CD4-positive, alpha-beta T cell treated with Interleukin-4 for 4 hours (primary cell): ENCODE measurements around the gene TLR6.

Source experiments
- DNase-seq: peaks from one replicate; pipeline ENCODE4 v3.0.0-alpha.2; 2020

TLR6 gene

GRCh38 chr4:38868059-38868960, 11.7 kb upstream of the TLR6 start:
- no peak for DNase-seq

- no peak for DNase-seq
Observed at GRCh38 chr4:38867478-38868058, 11.0 kb upstream of the TLR6 start, which contains the start of gene FAM114A1. Gene FAM114A1 (plus strand): TSS chr4:38867806. CDS start chr4:38878079, 10,273 bp downstream.

GRCh38 chr4:38866973-38867477, 10.4 kb upstream of the TLR6 start:
- no peak for DNase-seq

- no peak for DNase-seq
Observed at GRCh38 chr4:38865445-38865844, 8.8 kb upstream of the TLR6 start.

DNA sequence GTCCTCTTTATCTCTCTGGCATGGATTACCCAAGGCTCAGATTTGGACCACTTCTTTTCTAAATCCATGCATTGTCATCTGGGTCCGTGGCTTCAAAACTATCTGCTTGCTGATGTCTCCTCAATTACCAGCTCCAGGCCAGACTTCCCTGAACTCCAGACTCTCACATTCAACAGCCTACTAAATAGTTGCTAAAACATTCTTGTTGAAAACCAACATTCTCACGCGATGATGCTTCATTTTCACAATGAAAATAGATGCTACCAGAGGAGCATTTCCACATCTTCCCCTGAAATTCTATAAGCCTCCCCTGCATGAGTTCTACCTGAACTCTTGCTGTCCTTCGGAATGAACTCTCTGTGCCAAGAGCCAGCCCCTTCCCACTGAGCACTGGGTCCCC, 5.2 kb upstream of the TLR6 start:
- DNase-seq, result no peak

DNA sequence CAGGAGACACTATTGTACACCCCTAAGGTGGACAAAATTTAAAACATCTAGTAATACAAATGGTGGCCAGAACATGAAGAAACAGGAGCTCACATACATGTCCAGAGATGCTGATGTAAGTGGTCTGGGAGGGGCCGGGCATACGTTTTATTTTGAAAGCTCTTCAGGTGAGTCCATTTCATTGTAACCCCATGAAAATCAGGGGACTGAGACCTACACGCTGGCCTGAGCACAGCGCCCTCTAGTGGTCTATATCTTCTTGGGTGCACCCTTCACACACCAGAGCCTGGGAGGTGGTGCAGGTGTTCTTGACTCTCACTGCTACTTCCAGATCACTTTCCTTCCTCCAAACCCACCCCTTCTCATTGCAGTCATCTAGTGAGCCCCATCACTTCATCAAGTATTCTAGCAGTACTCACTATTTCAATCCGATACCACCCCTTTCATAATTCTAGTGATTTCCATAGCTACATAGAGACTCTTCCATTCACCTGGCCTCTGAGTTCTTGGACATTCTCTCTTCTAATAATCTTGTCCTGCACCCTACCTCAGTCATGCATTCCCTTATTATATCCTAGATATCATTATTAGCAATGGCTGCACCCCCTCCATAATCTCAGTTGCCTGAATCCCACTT, 4.3 kb upstream of the TLR6 start:
- DNase-seq, result peak; percentile 61

GRCh38 chr4:38859501-38859900, 2.9 kb upstream of the TLR6 start:
- DNase-seq, result no peak

DNA sequence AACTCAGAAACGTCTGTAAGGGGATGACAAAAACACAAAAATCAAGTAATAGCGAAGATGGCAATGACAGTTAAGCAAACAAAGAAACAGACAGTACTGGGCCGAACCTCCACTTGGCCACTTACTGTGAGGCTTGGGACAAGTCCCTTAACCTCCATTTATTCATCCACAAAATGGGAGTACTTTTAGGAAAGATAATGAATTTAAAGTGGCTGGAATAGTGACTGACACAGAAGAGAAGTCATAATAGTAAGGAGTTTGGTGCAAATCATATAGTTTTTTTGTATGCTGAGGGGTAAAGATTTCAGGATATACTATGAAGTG, 1.4 kb upstream of the TLR6 start:
- no peak for DNase-seq

- DNase-seq, result peak; percentile 58
Observed at GRCh38 chr4:38857354-38858096, 908 bp upstream of the TLR6 start.

GRCh38 chr4:38856046-38856445, 571 bp downstream of the TLR6 start:
- DNase-seq, result peak; percentile 7

GRCh38 chr4:38855466-38855865, 1.2 kb downstream of the TLR6 start:
- DNase-seq, result no peak

- no peak for DNase-seq
Observed at GRCh38 chr4:38846015-38846414, 10.6 kb downstream of the TLR6 start.

DNA sequence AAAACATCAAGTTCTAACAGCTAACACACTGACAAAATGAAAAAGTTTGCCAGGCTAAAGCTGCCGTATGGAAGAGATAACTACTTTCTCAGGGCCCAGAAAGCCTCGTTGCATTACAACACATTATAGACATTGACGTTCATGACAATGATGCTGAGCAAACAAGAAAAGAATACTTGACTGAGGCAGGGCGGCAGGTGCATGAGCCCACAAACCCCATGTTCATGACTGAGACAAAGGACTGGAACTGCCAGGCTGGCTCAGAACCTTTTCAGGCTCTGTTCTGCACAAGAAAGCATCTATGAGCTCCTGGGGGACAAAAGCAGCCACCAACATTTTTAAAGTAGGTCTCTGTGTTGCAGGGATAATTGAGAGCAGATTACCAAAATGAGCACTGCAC, 13.6 kb downstream of the TLR6 start:
- no peak for DNase-seq

DNA sequence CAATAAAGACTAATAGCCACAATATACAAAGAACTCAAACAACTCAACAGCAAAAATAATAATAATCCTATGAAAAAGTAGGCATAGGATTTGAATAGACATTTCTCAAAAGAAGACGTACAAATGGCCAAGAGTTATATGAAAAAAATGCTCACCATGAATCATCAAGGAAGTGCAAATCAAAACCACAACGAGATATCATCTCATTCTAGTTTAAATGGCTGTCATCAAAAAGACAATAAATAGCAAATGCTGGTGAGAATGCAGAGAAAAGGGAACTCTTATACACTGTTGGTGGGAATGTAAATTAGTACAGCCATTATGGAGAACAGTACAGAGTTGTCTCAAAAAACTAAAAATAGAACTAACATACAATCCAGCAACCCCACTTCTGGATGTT, 18.8 kb downstream of the TLR6 start:
- peak; percentile 58 for DNase-seq

DNA sequence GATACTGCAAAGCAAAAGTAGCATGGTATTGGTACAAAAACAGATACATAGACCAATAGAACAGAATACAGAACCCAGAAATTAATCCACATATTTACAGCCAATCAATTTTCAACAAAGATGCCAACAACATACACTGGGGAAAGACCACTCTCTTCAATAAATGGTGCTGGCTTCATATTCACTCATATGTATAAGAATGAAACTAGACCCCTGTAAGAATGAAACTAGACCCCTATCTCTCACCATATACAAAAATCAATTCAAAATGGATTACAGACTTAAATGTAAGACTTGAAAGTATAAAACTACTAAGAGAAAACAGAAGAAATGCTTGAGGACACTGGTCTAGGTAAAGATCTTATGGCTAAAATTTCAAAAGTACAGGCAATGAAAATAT, 19.3 kb downstream of the TLR6 start:
- no peak for DNase-seq

DNA sequence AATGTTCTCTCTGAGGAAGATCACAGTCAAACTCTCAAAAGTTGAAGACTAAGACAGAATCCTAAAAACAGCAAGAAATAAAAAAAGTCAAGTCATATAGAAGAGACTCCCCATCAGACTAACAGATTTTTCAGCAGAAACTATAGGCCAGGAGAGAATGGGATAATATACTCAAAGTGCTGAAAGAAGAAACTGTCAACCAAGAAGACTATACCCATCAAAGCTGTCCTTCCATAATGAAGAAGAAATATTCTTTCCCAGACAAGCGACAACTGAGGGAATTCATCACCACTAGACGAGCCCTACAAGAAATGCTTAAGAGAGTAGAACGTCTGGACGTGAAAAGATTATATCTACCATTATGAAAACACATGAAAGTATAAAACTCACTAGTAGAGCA, 22.0 kb downstream of the TLR6 start:
- DNase-seq, result no peak

DNA sequence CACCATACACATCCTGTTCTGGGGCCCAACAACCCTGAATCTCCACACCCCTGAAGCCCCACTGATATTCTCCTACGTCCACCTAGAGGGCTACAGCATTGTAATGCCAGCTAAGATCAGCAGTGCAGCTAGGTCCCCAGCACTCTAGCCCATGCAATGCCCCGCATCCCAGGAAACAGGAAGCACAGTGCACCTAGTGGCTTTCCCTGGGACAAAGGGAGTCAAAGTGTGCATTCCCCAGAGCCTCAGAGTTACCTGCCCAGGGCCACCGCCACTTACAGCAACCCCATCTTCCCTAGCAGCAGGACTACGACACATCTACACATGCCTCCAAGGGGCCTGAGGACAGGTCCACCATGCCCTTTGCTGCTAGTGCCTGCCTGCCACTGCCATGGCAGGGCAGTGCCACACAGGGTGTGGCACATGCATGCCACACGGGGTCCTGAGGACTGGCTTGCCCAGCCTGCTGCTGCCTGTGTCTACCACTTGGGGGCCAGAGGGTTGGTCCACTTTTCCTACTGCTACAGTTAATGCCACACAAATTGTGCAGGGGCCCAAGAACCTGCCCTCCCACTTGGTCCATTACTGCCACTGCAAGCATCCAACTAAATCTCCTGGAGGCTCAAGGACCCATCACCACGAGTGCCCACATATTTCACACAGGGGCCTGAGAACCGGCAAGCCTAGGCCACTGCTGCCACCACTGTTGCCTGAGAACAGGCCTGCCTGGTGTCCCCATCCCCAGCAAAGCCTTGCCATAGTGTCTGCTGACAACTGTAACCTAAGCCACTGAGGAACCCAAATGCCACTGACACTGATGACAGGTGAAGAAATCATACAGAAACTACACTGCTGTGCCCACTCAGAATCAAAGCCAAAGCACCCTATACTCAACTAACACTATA, 23.7 kb downstream of the TLR6 start:
- no peak for DNase-seq

DNA sequence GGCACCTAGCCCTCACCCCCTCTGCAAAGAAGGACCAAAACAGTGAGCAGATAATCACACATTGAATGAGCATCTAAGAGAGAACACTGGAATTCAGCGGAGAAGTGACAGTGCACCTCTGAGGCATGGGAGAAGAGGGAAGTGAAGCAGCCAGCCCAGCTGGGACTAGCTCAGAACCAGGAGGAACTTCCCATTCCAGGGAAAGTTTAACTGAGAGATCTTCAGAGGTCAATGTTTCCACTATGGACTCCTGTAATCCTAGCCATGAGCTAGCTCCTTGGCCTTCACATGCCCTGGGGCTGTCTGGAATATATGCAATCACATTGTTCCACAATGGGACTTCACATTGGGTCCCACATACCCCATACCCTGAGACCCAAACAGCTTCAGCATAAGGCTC, 24.4 kb downstream of the TLR6 start:
- DNase-seq, result no peak

GRCh38 chr4:38831653-38832052, 25.0 kb downstream of the TLR6 start:
- no peak for DNase-seq

DNA sequence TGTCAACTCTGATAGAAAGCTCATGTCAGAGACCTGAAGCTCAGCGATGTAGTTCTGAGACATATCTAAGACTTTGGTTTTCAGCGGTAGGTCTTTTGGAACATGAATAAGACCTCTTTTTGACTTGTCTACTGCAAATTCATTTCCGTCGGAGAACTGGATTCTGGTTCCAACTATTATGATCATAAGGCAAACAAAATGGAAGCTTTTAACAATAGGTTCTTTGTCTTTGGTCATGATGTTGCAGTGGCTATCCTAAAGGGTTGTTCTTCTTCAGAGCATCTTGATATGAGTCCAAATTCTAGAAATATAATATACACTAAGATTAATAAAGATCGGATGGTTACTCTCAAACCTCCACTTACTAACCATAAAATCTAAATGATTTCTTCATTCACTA, 27.4 kb downstream of the TLR6 start:
- no peak for DNase-seq

DNA sequence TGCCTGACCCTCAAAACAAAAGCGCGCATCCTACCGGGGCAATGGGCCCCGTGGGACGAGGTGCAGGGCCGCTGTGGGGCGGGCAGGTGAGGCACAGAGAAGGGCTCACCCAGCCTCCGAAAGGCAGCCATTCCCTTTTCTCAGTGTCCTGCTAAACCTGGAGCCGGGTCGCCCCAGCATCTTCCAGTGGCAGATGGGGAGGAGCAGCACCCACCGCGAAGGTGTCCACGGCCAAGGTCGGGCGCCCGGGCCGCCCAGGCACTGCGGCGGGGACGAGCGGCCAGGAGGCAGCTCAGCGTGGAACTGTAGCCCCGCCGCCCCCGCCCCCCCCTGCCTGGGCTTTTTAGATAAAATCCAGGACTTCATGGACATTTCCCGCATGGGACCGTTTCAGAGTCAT, 32.9 kb downstream of the TLR6 start:
- DNase-seq, result no peak

- DNase-seq, result no peak
Observed at GRCh38 chr4:38822748-38823303, 33.8 kb downstream of the TLR6 start.
